Lower leg skin (tissue), 3 donors: ENCODE data around the gene WDR43.

ENCODE experiments used
- POLR2A ChIP-seq, 2 donors: fragments of 450-650 bp; IDR thresholded peaks; one replicate each; pipeline ENCODE4 v1.6.1; 2016 to 2017; ENCODE audit warnings: antibody characterized with exemption in 2 of 2, mild to moderate bottlenecking in 1 of 2, moderate library complexity in 1 of 2
- TF ChIP-seq, protein P1 (sequence below), 3 donors: fragments of 450-650 bp; IDR thresholded peaks; one replicate each; pipeline ENCODE4 v1.5.1; 2016; ENCODE audit warnings: antibody characterized with exemption in 3 of 3, mild to moderate bottlenecking in 3 of 3, moderate library complexity in 2 of 3

DNA sequence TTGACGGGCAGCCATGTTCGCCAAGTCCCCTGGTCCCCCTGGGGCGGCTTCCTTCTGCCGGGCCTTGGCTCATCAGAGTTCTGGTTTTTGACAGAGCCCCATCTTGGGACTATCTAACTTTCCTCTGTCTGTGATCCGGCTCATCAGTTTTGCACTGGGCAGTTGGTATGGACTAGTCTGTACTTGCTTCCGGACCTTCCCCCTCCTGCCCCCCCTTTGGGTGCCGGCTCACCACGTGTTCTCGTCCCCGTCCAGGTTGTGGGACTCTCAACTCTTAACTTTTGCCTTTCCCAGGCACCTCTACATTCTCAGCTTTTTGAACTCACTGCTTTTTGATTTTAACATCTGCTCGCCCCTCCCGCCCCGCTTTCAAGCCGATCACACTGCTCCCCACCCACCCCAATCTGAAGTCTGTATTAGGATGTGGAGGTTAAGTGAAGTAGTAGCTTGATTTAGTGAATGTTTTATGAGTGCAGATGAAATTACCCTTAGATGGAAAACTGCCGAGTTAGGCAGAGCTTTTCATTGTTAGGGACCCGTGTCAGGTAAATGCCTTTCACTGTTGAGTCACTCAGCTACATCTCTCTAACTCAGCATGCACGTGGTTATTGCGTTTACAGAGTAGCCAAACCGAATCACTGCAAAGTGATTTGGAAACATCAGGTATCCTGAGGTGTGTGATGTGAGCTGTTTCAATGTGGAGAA, 874 bp downstream of the WDR43 start:
- TF ChIP-seq, protein P1, sequence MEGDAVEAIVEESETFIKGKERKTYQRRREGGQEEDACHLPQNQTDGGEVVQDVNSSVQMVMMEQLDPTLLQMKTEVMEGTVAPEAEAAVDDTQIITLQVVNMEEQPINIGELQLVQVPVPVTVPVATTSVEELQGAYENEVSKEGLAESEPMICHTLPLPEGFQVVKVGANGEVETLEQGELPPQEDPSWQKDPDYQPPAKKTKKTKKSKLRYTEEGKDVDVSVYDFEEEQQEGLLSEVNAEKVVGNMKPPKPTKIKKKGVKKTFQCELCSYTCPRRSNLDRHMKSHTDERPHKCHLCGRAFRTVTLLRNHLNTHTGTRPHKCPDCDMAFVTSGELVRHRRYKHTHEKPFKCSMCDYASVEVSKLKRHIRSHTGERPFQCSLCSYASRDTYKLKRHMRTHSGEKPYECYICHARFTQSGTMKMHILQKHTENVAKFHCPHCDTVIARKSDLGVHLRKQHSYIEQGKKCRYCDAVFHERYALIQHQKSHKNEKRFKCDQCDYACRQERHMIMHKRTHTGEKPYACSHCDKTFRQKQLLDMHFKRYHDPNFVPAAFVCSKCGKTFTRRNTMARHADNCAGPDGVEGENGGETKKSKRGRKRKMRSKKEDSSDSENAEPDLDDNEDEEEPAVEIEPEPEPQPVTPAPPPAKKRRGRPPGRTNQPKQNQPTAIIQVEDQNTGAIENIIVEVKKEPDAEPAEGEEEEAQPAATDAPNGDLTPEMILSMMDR (IDR thresholded peaks at IDR 0.05): no peak
- no peak for TF ChIP-seq POLR2A (IDR thresholded peaks at IDR 0.05)
